Measurements from ENCODE around the gene TCEAL8. TPM values are rescaled to one million over a fixed set of nuclear protein-coding genes. Genes with fewer than 3 reads are reported as not detected.
"Not testable (repeated sequence)": the region's sequence is repeated elsewhere in the genome, so short reads cannot be mapped to it uniquely, and the experiment has no call there.

Gene TCEAL8
- total and polyA plus RNA-seq, 2 of the 4 experiments (the other 2 are of a cell fraction) = 31.5 to 57.6 TPM

- H3K27me3 ChIP-seq (ENCODE audit: control insufficient read depth, insufficient read depth, low read length); H3K4me2 ChIP-seq (ENCODE audit: low read depth, low read length); POLR2A ChIA-PET (ENCODE audit: unreplicated experiment); H3K79me1 ChIP-seq (ENCODE audit: low read depth in 1 of 2, low read length in 2 of 2); DNase-seq; H4K8ac ChIP-seq (ENCODE audit: low read depth in 2 of 2, low read length in 2 of 2); H2BK15ac ChIP-seq (ENCODE audit: low read depth, low read length); H3K4ac ChIP-seq (ENCODE audit: low read depth, low read length); H3K9ac ChIP-seq (ENCODE audit: low read depth, low read length); H2AK5ac ChIP-seq (ENCODE audit: low read depth, low read length); H4K20me1 ChIP-seq (ENCODE audit: insufficient read depth, low read length); H3K9me3 ChIP-seq (ENCODE audit: control insufficient read depth, insufficient read depth, low read length); H3K9me1 ChIP-seq (ENCODE audit: insufficient read depth, low read length); H4K91ac ChIP-seq (ENCODE audit: insufficient read depth, low read depth, low read length); dilution Hi-C loops (cut with HindIII; ENCODE audit: low sequenced_read_pairs, unreplicated experiment); H2BK5ac ChIP-seq (ENCODE audit: low read depth, low read length, poor library complexity, severe bottlenecking); intact Hi-C loops (cut with micrococcal nuclease); H2BK120ac ChIP-seq (ENCODE audit: low read depth, low read length); BruUV-seq (replicated peaks); in situ Hi-C loops (cut with MboI; ENCODE audit: low sequenced_read_pairs); H4K5ac ChIP-seq (ENCODE audit: low read depth, low read length); H3K18ac ChIP-seq (ENCODE audit: low read depth, low read length); ATAC-seq (ENCODE audit: low read depth); H3K36me3 ChIP-seq (ENCODE audit: control insufficient read depth, insufficient read depth, low read length); H2AFZ ChIP-seq (replicated peaks; ENCODE audit: low read length, poor library complexity); H3K4me1 ChIP-seq (ENCODE audit: control insufficient read depth, insufficient read depth, low read length); H3K23ac ChIP-seq (ENCODE audit: low read depth, low read length); H2BK20ac ChIP-seq (ENCODE audit: low read depth, low read length); H2AK9ac ChIP-seq (replicated peaks; ENCODE audit: low read depth, low read length, poor library complexity); H3K27ac ChIP-seq (ENCODE audit: insufficient read depth, low read length); H3K56ac ChIP-seq (ENCODE audit: extremely low read depth, insufficient read depth, low read length); H3K14ac ChIP-seq (replicated peaks; ENCODE audit: low read depth, low read length); H3K4me3 ChIP-seq (ENCODE audit: insufficient read depth, low read depth, low read length): not testable (repeated sequence)
- CTCF ChIA-PET = interaction anchor here (1.8 kb wide), 1 partner anchor 15 kb away, joined by 5 read pairs; no protein-coding TSS in a partner anchor
- no CpG with 5 or more reads among the region's 4 CpGs for WGBS, 2 experiments (ENCODE audit: extremely low coverage in 2 of 2, insufficient read length in 1 of 2)
Observed at GRCh38 chrX:103225918-103226317, 29.0 kb downstream of the TCEAL8 start.
